GM18873 (cell line): ENCODE data around the gene KCTD14.

Experiments used
- ATAC-seq: cut with Tn5 transposase; IDR thresholded peaks from one replicate; pipeline ENCODE4 v1.9.1; 2021; ENCODE audit warnings: mild to moderate bottlenecking, moderate library complexity, moderate number of reproducible peaks; ENCODE audit not compliant: unreplicated experiment, low FRiP score

Gene KCTD14

GRCh38 chr11:77967753-77968152 is 55.3 kb downstream of the KCTD14 start:
- ATAC-seq = no peak

DNA sequence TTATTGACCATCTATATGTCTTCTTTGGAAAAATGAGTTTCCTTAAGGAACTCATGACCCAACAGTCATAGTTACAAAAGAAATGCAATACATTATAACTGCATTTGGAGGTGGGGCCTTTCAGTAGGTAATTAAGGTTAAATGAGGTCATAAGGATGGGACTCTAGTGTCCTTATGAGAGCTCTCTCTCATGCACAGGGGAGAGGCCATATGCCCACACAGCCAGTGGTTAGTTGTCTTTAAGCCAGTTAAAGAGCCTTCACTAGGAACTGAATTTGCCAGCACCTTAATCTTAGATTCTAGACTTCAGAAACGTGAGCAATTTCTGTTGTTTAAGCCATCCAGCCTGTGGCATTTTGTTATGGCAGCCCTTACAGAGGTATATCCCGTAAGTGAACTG is 56.0 kb downstream of the KCTD14 start:
- no peak for ATAC-seq

GRCh38 chr11:77966338-77966737 is 56.7 kb downstream of the KCTD14 start:
- ATAC-seq = no peak
